Activated CD4-positive, alpha-beta T cell treated with anti-CD3 and anti-CD28 coated beads, Interleukin-2, amount 50 U/mL, for 48 hours (primary cell): ENCODE measurements around the gene RB1.
"Not testable (repeated sequence)": the region's sequence is repeated elsewhere in the genome, so short reads cannot be mapped to it uniquely, and the experiment has no call there.

Experiments used
- DNase-seq, 2 experiments: peaks; one replicate each; pipeline ENCODE4 v3.0.0-alpha.2; 2020

Gene RB1

DNA sequence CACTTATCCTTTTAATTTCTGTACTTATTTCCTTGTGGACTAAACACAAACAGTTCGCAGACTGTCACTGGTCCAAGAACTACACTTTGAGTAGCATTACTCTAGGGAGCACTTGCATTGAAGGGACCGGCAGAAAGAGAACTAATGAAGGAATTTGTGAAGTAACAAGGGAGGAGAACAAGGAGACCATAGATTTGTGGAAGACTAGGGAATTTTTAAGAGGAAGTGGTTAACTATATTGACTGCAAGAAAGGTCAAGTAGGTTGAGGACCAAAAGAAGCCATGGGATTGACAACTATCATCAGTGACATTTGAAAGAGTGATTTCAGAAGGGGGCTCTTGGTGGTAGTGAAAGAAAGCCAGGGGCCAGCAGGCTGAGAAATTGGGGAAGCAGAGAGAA, 4.0 kb upstream of the RB1 start:
- no peak for DNase-seq

DNA sequence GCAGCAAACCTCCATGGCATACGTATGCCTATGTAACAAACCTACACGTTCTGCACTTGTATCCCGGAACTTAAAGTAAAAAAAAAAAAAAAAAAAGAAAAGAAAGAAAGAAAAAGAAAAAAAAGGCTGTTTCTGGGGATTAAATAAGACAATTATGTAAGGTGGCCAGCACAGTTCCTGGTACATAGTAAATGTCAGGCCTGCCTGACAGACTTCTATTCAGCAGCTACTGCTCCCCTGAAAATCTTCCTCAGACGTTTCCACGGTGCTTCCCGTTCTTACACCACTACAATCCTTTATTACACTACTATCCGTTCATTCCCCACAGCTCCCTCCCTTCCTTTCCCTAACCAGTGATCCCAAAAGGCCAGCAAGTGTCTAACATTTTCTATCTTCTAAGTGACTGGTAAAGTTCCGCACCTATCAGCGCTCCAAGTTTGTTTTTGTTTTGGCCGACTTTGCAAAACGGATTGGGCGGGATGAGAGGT, 636 bp upstream of the RB1 start:
- no peak for DNase-seq

GRCh38 chr13:48304143-48304876, 759 bp downstream of the RB1 start:
- DNase-seq = peak; percentile 24 to 35

- no peak for DNase-seq
These were observed 7.7 kb downstream of the RB1 start for GRCh38 chr13:48311223-48311622.

- no peak for DNase-seq
These were observed 12.6 kb downstream of the RB1 start for GRCh38 chr13:48315969-48316650.

DNA sequence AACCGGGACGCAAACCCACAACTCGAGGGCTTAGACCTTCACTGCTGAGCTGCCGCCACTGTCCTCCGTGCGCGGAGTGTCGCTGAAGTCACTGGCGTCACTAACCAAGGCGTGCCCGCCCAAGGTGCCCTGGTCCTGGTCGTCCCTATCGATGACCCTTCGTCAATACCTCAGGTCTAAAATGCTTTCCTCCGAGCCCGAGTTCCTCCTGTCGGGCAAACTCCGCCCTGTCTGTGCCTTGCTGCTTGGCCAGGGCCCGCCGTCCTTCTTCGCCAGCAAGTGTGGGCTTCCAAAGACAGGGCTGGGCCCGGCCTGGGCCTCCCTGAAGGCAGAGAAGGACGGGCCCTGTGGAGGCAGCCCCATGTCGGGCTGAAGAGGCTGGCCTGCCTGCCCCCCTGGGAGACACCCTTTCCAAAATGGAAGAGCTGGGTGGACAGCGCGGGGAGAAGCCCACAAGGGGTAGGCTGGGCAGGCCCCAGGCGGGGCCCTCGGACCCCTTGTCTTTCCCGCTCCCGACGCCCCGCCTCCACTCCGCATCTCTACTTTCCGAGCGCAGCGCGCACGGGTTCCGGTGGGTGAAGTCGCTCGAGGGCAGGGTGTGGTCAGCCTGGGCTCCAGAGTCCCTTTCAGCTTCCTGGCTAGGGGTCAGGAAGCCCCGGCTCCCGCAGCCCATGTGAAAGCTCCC, 13.4 kb downstream of the RB1 start:
- DNase-seq = no peak

DNA sequence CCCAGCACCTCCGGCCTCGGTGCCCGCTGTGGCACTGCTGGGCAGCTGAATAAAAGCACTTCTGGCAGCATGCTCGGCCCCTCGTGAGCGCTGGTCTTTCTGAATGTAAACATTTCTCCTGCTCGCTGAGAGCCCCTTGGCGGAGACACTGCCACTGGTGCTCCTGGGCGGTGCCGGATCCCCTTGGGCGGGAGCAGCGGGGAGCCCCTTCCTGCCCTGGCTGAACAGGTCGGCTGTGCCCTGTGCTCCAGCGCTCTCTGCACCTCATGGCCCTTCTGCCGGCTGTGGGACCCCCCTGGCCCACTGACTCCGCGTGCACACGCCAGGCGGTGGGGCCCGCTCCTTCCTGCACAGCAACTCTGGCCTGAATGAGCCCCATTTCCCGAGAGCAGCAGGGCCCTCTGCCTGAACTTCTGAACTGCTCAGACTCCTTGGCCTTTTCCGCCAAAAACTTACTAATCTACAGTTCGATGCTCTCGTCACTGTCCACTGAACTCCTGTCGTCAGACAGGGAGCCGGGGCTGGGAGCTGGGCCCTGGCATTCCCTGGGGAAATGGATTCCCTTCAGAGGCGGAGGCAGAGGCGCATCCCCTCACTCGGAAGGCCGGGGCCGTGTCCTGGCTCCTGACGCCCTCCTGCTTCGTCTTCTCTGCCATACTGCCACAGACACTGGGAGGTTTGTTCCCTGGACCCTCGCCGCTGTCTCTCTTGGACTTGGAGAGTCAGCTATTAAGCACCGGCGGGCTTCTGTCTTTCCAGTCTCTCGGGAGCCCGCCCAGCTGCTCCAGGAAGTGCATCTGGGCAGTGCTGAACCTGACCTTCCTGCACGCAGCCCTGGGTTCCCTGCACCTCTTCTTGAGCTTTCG, 14.2 kb downstream of the RB1 start:
- DNase-seq = no peak

- no peak for DNase-seq
These were observed 14.8 kb downstream of the RB1 start for GRCh38 chr13:48318377-48318811.

DNA sequence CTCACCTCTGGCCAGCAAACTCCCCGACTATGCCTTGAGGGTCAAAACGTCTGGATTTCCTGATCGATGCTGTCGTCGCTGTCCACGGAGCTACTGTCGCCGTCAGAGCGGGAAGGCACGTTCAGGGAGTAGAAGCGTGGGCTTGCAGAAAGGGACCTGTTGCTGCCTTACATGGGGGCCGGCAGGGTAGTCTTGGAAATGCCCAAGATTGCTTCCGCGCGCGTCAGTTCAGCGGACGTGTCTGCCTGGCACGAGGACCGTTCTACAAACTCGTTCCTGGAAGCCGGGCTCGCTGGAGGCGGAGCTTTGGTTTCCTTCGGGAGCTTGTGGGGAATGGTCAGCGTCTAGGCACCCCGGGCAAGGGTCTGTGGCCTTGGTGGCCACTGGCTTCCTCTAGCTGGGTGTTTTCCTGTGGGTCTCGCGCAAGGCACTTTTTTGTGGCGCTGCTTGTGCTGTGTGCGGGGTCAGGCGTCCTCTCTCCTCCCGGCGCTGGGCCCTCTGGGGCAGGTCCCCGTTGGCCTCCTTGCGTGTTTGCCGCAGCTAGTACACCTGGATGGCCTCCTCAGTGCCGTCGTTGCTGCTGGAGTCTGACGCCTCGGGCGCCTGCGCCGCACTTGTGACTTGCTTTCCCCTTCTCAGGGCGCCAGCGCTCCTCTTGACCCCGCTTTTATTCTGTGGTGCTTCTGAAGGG, 15.4 kb downstream of the RB1 start:
- peak in 1 of 2 experiments; percentile 23 for DNase-seq

DNA sequence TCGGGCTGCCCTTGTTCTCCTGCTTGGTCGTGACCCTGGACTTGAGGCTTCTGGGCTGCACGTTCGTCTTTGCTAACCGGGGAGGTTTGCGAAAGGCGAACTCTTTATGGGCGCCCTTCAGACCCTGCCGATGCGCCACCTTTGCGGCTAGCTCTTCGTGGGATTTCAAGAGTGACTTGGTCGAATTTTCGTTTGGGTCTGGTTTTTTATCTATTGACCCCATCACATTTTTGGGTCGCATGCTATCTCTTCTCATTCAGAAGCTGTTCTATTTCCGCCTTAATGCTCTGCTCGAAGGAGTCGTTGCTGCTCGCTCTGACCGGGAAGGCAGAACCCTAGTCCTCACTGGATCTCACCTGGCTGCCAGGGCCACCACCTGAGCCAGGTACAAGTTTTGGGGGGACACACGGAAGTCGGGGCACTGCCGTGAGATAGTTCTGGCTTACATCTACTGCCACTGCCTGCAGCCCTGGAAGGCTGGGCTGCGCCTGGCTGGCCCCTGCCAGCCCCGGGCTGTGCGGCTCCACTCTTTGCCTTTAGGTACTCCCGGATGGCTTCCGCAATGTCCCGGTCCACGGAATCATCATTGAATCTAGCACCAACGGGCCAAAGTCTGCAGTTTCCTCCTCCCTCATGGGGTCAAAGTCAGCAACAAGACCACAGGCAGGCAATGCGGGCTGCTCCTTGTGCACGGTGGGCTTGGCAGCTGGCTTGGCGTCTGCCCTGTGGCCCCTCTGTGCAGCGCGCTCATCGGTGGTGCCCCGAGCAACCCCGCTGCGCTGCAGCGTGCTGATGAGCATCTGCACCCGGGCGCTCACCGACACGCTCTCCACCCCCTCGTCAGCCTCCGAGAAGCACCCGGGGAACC, 16.2 kb downstream of the RB1 start:
- DNase-seq = no peak

DNA sequence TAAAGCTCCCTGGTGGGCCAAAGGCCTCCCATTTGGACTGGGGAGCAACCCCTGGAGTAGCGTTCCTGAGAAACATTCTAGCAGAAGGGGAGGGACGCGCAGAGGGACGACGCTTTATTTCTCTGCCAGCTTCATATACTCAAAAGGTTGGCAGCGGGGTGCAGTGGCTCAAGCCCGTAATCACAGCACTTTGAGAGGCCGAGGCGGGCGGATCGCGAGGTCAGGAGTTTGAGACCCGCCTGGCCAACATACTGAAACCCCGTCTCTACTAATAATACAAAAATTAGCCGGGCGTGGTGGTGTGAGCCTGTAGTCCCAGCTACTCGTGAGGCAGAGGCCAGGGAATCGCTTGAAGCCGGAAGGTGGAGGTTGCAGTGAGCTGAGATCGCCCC, 16.8 kb downstream of the RB1 start:
- peak in 1 of 2 experiments; percentile 10 for DNase-seq

- DNase-seq = peak in 1 of 2 experiments; percentile 6
These were observed 17.4 kb downstream of the RB1 start for GRCh38 chr13:48320891-48321510.

DNA sequence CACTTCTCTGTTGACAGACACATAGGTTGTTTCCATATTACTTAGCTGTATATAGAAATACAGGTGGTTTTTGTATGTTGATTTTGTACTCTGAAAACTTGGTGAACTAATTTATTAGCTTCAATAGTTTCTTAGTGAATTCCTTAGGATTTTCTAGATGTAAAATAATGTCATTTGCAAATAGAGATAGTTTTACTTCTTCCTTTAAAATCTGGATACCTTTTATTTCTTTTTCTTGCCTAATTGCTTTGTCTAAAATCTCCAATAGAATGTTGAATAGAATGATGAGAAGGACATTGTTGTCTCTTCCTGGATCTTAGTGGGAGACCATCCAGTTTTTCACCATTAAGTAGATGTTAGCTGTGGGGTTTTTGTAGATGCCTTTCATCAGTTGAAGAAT, 18.7 kb downstream of the RB1 start:
- DNase-seq = no peak

DNA sequence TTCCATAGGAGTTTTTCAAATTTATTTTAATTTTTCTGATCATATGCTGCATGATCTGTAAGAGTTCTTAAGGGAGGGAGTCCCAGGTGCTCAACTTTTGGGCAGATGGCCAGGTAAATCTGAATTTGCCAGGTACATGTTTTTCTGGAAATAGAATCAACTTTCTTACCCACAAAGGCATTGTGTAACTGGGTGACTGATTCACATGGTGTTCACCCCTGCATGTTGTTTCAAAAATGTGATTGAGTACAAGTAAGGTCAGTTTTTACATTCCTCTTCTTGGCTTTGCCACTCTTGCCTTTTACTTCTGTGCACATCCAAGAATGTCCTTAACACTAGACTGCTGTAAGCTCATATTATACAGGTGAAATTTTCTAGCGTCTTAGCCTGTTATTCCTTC, 30.4 kb downstream of the RB1 start:
- no peak for DNase-seq

GRCh38 chr13:48334534-48335127, 31.1 kb downstream of the RB1 start:
- DNase-seq = no peak

DNA sequence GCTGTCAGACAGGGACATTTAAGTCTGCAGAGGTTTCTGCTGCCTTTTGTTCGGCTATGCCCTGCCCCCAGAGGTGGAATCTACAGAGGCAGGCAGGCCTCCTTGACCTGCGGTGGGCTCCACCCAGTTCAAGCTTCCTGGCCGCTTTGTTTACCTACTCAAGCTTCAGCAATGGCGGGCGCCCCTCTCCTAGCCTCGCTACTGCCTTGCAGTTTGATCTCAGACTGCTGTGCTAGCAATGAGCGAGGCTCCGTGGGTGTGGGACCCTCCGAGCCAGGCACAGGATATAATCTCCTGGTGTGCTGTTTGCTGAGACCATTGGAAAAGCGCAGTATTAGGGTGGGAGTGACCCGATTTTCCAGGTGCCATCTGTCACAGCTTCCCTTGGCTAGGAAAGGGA, 35.6 kb downstream of the RB1 start:
- DNase-seq = not testable (repeated sequence)

GRCh38 chr13:48344264-48344663, 40.7 kb downstream of the RB1 start:
- no peak for DNase-seq

- DNase-seq = no peak
These were observed 43.0 kb downstream of the RB1 start for GRCh38 chr13:48346583-48346982.

DNA sequence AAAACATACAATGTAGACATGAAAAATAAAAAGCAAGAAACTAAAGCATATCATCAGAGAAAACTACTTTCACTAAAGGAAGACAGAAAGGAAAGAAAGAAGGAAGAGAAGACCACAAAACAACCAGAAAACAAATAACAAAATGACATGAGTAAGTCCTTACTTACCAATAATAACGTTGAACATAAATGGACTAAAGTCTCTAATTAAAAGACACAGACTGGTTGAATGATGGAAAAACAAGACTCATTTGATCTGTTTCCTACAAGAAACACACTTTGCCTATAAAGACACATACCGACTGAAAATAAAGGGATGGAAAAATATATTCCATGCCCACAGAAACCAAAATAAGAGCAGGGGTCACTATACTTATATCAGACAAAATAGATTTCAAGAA, 46.0 kb downstream of the RB1 start:
- DNase-seq = no peak

DNA sequence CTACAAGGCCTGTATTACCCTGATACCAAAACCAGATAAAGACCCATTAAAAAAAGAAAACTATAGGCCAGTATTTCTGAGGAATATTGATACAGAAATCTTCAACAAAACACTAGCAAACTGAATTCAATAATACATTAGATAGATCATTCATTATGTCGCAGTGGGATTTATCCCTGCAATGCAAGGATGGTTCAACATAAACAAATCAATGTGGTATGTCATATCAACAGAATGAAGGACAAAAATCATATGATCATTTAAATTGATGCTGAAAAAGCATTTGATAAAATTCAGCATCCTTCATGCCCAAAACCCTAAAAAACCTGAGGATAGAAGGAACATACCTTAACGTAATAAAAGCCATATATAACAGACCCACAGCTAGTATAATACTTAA, 50.0 kb downstream of the RB1 start:
- DNase-seq = no peak
